Stimulated activated CD4-positive, alpha-beta T cell treated with anti-CD3 and anti-CD28 coated beads, Interleukin-15, amount 100 ng/mL, for 1 hour (primary cell): ENCODE measurements around the gene HNRNPL.
"Not testable (repeated sequence)": the region's sequence is repeated elsewhere in the genome, so short reads cannot be mapped to it uniquely, and the experiment has no call there.

Source experiments
- DNase-seq, 2 donors: peaks; one replicate each; pipeline ENCODE4 v3.0.0-alpha.2; 2020; ENCODE audit warnings: low read depth in 1 of 2, low spot score in 1 of 2

Gene HNRNPL

GRCh38 chr19:38803543-38803942, 46.2 kb downstream of the HNRNPL start:
- no peak for DNase-seq

GRCh38 chr19:38801359-38802095, 48.3 kb downstream of the HNRNPL start:
- DNase-seq, result no peak

DNA sequence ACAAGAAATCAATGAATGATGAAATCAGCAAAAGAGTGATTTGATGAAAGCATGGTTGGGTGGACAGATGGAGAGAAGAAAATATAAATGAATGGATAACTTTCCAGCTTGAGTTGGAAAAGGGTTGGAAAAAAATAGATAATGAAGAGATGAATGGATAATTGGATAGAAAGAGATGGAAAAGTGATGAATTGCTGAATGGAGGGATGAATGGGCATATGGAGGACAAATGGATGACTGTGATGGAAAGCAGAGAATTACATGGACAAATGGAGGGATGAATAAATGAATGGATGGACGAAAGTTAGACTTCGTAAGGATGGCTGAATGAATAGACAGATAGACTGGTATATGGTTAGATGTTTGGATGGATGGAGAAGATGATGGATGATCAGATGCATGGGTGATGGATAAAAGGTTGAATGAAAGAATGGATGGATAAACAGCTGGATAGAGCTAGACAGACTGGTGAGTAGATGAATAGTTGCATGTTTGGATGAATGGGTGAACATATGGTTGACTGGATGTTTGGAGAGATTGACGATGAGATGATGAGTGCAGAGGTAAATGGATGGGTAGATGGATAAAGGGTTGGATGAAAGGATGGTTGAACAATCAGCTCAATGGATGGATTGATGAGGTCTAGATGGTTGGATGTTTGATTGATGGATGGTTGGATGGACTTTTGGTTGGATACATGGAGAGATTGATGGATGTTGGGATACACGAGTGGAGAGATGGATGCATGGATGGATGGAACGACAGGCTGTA, 49.0 kb downstream of the HNRNPL start:
- no peak for DNase-seq

DNA sequence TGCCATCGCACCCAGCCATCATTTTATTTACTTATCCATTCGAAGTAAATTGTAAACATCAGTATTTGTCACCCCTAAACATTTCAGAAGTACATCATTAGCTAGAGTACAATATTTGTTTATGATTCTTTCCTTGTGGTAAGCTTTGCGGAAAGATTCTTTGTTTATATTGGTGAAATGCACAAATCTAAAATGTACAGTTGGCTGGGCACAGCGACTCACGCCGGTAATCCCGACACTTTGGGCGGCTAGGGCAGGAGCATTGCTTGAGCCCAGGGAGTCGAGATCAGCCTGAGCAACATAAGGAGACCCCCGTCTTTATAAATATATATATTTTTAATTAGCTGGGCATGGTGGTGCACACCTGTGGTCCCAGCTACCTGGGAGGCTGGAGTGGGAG, 50.7 kb downstream of the HNRNPL start:
- DNase-seq, result no peak

GRCh38 chr19:38797781-38798180, 52.0 kb downstream of the HNRNPL start:
- not testable (repeated sequence) for DNase-seq

DNA sequence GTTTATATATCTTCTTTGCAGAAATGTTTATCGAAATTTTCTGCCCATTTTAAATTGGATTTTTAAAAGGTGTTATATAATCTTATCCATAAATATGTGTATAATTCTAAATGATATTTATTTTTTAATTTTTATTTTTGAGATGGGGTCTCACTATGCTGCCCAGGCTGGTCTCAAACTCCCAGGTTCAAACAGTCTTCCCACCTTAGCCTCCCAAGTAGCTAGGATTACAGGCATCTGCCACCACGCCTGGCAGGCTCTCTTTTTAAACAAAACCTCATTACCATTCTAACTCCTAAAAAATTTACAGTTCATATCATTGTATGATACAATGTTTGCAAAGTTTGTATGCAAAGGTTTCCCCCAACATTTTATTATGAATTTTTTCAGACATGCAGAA, 53.6 kb downstream of the HNRNPL start:
- no peak for DNase-seq

- no peak for DNase-seq
Observed at GRCh38 chr19:38795549-38795948, 54.2 kb downstream of the HNRNPL start.

- no peak for DNase-seq
Observed at GRCh38 chr19:38793671-38794070, 56.1 kb downstream of the HNRNPL start.

DNA sequence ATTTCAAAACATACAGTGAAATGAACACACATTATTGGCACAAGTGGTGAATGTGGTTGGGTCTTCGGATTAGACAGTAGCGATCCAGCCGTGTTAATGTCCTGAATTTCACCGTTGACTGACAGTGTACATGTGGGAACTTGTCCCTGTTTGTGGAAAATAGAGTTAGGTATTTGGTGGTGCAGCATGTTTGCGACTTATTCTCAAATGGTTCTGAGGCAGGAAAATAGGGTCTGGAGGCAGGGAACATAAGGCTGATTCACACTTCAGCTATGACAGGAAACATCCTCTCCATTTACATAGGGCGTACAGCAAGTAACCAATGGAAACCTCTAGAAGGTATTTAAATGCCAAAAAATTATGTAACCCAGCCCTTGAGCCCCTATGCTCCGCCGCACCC, 56.6 kb downstream of the HNRNPL start:
- DNase-seq, result no peak

GRCh38 chr19:38792250-38793111, 57.3 kb downstream of the HNRNPL start:
- DNase-seq, result peak in 1 of 2 donors; percentile 15

DNA sequence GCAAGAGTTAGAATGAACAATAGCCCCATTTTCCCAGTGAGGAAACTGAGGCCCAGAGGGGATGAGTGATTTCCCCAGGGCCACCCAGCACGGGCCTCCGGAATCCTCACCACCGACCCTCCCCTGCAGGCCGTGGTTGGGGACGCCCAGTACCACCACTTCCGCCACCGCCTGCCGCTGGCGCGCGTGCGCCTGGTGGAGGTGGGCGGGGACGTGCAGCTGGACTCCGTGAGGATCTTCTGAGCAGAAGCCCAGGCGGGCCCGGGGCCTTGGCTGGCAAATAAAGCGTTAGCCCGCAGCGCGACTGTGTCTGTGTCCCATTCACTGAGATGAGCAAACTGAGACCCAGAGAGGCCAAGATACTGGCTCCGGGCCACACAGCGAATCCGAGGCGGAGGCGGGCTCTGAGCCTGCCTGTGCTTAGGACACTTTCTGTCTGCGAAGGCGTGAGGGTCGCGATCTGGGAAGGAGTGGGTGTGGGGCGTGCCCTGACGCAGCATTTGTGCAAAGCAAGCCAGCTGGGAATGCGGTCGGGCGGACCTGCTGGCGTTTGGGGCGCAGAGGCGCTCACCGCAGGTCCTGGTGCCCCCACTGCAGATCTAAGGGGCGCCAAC, 58.2 kb downstream of the HNRNPL start:
- not testable (repeated sequence) for DNase-seq

- DNase-seq, result not testable (repeated sequence)
Observed at GRCh38 chr19:38790507-38791403, 59.0 kb downstream of the HNRNPL start.

DNA sequence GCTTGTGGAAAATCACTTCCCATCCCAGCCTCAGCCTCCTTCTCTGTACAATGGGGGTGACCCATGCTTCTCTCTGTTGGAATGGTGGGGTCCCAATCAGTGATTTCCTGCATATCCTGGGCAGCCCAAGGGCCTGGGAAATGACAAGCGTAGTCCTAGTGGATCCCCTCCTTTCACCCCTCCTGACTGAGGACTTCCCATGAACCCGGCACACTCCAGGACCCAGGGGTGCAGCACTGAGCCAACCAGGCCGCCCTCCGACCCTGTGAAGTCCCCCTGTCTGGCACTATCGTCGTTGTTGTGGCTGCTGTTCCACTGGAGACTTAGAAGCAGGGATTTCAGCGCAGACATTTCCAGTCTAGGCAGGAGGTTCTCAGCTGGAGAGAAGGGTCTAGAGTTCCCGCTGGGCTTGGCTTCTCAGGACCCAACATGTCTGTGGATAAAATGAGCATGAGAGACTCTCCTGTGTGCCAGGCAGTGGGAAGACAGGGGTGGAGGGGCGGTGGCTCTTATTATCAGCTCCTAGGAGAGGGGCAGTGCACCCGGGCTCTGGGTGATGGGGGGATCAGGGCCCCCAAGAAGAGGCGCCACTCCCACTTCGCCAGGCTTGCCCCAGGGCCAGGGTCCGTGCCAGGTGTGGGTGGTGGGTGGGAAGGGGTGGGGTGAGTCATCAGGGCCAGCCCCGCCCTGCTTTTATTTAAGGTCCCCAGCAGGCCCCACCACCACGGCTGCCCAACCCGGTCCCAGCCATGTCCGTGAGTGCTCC, 61.1 kb downstream of the HNRNPL start, which contains the start of gene LGALS7B:
TSS of gene LGALS7B (plus strand) at position 723 of the 766 bp plus-strand sequence. CDS start at position 750, 27 bp downstream.
- no peak for DNase-seq

DNA sequence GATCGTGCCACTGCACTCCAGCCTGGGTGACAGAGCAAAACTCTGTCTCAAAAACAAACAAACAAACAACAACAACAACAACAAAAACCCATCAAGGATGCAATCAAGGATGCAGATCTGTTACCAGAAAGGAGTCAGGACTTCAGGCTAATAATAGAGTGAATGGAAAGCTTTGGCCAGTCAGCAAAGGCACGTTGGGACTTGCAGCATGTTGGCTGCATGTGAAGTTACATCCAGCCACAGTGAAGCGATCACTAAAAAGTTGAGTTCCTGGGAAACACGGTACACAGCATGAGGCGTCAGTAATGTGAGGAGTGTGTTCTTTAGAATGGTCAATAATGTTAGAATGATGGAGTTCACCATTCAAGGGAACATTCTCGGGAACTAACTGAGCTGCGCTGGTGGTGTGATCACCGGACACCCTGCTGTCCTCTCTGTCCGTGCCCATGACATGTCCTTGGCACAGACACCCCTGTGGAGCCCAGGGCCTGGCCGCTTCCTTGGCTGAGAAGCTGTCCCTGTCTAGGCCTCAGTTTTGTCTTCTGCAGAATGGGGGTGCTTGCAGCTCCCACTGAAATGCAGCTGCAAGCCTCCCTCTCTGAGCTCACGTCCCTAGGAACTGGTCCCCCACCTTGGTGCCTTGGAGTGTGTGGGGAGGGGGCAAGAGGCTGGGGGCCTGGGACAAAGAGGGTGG, 63.1 kb downstream of the HNRNPL start:
- no peak for DNase-seq
